Vagina (tissue), 2 donors: ENCODE data around the gene TAS1R3. TPM values are rescaled to one million over a fixed set of nuclear protein-coding genes. Genes with fewer than 3 reads are reported as not detected.
A peak's percentile ranks its signal among the peaks of the same experiment; 100 is the strongest.

Experiments used
- DNase-seq, 2 donors: peaks; one replicate each; pipeline ENCODE4 v3.0.0-alpha.2; 2017; ENCODE audit errors: extremely low spot score in 2 of 2
- H3K27ac ChIP-seq: fragments of 200-600 bp; sonication (generic); one replicate; pipeline ENCODE4 v1.5.1; 2019
- H3K27me3 ChIP-seq: fragments of 200-600 bp; sonication (generic); one replicate; pipeline ENCODE4 v1.5.1; 2019
- H3K36me3 ChIP-seq, 2 donors: fragments of 200-600 bp; sonication (generic); one replicate each; pipeline ENCODE4 v1.5.1; 2017 to 2019
- H3K4me1 ChIP-seq: fragments of 200-600 bp; sonication (generic); one replicate; pipeline ENCODE4 v1.5.1; 2019
- H3K4me3 ChIP-seq, 2 donors: fragments of 200-600 bp; sonication (generic); 1 replicate in 1 of 2; 2 replicates in 1 of 2; pipeline ENCODE4 v1.5.1; 2016 to 2019
- H3K9me3 ChIP-seq: fragments of 200-600 bp; sonication (generic); one replicate; pipeline ENCODE4 v1.5.1; 2019
- POLR2A ChIP-seq, 2 donors: fragments of 450-650 bp; IDR thresholded peaks; one replicate each; pipeline ENCODE4 v1.6.1; 2017; ENCODE audit warnings: antibody characterized with exemption in 2 of 2, mild to moderate bottlenecking in 2 of 2, moderate library complexity in 2 of 2
- POLR2AphosphoS5 ChIP-seq, 2 donors: sonication (generic); formaldehyde crosslinking; IDR thresholded peaks; one replicate each; pipeline ENCODE4 v1.9.0; 2017; ENCODE audit warnings: antibody characterized with exemption in 2 of 2, mild to moderate bottlenecking in 2 of 2, low read depth in 1 of 2; ENCODE audit not compliant: insufficient read depth in 1 of 2
- intact Hi-C: fragments of 100-400 bp; cut with DNase I; formaldehyde crosslinking; loops from one replicate; pipeline ENCODE4 v1.15.1; 2023
- total RNA-seq: library from RNA; depleted of rRNA; stranded (reverse); fragments of >200 nt; gene quantifications from one replicate; pipeline ENCODE4 v1.2.3, GENCODE V29; 2016
- TF ChIP-seq, protein P1 (sequence below), 3 experiments: fragments of 450-650 bp in 2 of 3; fragments of 200-600 bp in 1 of 3; sonication (generic) in 1 of 3; IDR thresholded peaks; one replicate each; pipeline ENCODE4 v1.5.1; 2017 to 2019; ENCODE audit warnings: antibody characterized with exemption in 3 of 3, mild to moderate bottlenecking in 2 of 3, moderate library complexity in 2 of 3

Gene TAS1R3
- total RNA-seq, 1 donor from 2014 or later = 0.74 TPM

DNA sequence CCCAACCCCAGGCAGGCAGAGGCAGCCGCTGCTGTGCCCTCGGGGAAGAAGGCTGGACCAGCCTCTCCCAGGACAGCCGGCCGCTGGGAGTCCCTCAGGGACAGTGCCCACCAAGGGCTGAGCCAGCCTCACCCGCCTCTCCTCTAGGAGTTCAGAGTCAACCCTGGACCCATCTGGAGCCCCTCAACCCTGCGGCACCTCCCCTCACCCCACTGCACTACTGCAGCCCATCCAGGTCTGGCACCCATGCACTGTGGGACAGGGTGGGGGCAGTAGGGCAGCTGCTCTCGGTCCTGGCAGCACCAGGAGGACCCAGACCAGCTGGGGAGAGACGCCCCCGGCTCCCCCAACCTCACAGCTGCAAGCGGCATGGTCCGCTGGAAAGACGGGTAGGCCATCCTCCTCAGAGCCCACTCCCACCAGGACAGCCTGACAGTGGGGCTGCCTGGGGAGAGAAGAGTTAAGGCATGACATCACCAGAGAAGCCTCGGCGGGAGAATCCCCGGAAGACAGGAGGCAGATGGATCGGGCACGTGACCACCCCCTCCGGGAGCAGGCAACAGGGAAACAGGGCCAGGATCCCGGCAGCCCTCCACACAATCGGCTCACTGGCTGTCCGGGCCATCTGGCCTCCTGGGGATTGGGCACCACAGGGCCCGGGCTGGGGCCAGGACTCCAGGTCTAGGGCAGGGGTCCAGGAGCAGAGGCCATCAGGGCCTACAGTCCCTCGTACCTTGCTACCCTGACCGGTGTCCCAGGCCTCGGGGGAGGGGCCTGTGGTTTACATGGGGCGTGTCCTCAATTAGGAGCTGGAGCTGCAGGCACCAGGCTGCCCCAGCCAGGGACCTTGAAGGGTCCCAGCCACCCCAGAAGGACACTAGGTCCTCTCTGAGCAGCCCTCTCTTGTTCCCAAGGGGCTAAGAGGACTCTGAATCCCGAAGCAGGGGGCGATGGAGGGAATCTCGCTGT is 26.5 kb upstream of the TAS1R3 start:
- H3K4me1 ChIP-seq = peaks cover 68% of the 10 kb centered on the region
- H3K4me3 ChIP-seq = peak overlapping the region; percentile 95 to 97
- no peak for DNase-seq

GRCh38 chr1:1305300-1306069 is 25.6 kb upstream of the TAS1R3 start:
- DNase-seq = no peak
- peak overlapping the region; percentile 91 for H3K27ac ChIP-seq
- H3K4me3 ChIP-seq = peak overlapping the region; percentile 95 to 97
- no peaks in the 10 kb centered on the region for H3K27me3 ChIP-seq
- intact Hi-C loops = loop anchor here (5.0 kb wide), 1 partner anchor 42 kb away; the partner anchor contains the start of gene DVL1
- no peaks in the 10 kb centered on the region for H3K36me3 ChIP-seq
- H3K9me3 ChIP-seq = no peaks in the 10 kb centered on the region
- TF ChIP-seq POLR2A (IDR thresholded peaks at IDR 0.05) (peak in 1 of 2 donors; percentile 30), POLR2AphosphoS5 (IDR thresholded peaks at IDR 0.05; ENCODE audit: insufficient read depth in 1 of 2, low read depth in 1 of 2) (peak; percentile 45 to 51)
- TF ChIP-seq, protein P1, sequence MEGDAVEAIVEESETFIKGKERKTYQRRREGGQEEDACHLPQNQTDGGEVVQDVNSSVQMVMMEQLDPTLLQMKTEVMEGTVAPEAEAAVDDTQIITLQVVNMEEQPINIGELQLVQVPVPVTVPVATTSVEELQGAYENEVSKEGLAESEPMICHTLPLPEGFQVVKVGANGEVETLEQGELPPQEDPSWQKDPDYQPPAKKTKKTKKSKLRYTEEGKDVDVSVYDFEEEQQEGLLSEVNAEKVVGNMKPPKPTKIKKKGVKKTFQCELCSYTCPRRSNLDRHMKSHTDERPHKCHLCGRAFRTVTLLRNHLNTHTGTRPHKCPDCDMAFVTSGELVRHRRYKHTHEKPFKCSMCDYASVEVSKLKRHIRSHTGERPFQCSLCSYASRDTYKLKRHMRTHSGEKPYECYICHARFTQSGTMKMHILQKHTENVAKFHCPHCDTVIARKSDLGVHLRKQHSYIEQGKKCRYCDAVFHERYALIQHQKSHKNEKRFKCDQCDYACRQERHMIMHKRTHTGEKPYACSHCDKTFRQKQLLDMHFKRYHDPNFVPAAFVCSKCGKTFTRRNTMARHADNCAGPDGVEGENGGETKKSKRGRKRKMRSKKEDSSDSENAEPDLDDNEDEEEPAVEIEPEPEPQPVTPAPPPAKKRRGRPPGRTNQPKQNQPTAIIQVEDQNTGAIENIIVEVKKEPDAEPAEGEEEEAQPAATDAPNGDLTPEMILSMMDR (IDR thresholded peaks at IDR 0.05) = no peak
- H3K4me1 ChIP-seq = peaks cover 77% of the 10 kb centered on the region

More for the DNA sequence above, 26.5 kb upstream of the TAS1R3 start:
- H3K27ac ChIP-seq = peak overlapping the region; percentile 91
- H3K36me3 ChIP-seq = no peaks in the 10 kb centered on the region
- TF ChIP-seq, protein P1 (IDR thresholded peaks at IDR 0.05) = no peak
- TF ChIP-seq POLR2AphosphoS5 (IDR thresholded peaks at IDR 0.05; ENCODE audit: insufficient read depth in 1 of 2, low read depth in 1 of 2) = peak; percentile 86 to 87
- no peak for TF ChIP-seq POLR2A (IDR thresholded peaks at IDR 0.05)
- no peaks in the 10 kb centered on the region for H3K27me3 ChIP-seq
- intact Hi-C loops = loop anchor here (5.0 kb wide), 1 partner anchor 43 kb away; the partner anchor contains the start of gene DVL1
- no peaks in the 10 kb centered on the region for H3K9me3 ChIP-seq

DNA sequence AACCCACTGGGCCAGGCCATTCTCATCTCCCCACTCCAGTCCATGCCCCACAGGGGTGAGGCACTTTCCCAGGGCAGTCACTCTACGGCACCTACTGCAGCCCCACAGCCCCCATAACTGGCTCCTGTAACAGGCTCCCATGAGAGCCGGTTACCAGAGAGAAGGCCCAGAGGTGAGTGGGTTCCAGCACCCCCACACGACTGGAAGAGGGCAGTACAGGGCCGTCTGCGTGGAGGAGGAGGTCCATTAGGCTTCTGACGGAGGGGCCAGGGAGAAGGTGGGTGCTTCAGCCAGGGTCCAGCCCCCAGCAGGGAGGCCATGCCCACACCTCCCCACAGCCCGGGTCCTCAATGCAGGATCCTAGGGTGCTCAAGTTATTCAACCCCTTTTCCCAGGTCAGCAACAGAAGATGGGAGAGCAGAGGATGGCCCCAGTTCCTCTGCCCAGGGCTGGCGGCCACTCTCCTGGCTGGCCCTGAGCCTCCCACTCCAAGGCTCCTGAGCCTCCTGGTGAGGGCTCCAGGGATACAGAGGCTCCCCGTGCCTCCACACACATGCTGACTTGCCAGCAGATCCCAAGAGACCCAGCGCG is 24.9 kb upstream of the TAS1R3 start:
- H3K4me3 ChIP-seq = peak overlapping the region; percentile 95 to 97
- DNase-seq = no peak
- H3K27me3 ChIP-seq = no peaks in the 10 kb centered on the region
- peaks cover 77% of the 10 kb centered on the region for H3K4me1 ChIP-seq
- H3K9me3 ChIP-seq = no peaks in the 10 kb centered on the region
- intact Hi-C loops = loop anchor here (5.0 kb wide), 1 partner anchor 41 kb away; the partner anchor contains the start of gene DVL1
- peaks cover 0 to 2% of the 10 kb centered on the region in 2 donors for H3K36me3 ChIP-seq
- peak overlapping the region; percentile 91 for H3K27ac ChIP-seq
- no peak for TF ChIP-seq POLR2AphosphoS5 (IDR thresholded peaks at IDR 0.05; ENCODE audit: insufficient read depth in 1 of 2, low read depth in 1 of 2)
- TF ChIP-seq, protein P1 (IDR thresholded peaks at IDR 0.05) = no peak
- no peak for TF ChIP-seq POLR2A (IDR thresholded peaks at IDR 0.05)

DNA sequence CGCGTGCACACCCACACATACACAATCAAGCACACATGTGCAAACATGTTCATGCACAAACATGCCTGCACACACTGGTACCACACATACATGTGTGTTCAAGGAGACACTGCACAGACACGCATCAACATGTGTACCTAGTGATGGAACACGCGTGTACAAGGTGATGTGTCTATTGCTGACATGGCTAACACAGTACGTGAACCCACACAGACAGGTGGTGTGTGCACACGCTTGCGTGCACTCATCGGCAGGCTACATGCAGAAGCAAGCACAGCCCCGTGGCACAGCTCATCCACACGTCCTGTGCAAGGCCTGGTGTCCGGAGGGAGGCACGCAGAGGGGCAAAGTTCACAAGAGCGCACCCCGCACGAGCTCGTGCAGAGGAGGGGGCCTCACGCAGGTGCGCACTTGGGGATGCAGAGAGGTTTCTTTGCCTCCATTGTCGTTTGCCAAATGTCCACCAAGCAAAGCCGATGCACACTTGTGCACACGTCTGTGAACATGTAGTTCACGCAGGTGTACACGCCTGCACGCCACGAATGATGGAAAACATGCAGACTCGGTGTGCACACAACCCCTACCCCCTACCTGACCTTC is 24.3 kb upstream of the TAS1R3 start:
- intact Hi-C loops = loop anchor here (5.0 kb wide), 1 partner anchor 41 kb away; the partner anchor contains the start of gene DVL1

More for the DNA sequence above, 24.3 kb upstream of the TAS1R3 start:
- H3K4me1 ChIP-seq = peaks cover 76% of the 10 kb centered on the region
- DNase-seq = no peak
- H3K27me3 ChIP-seq = no peaks in the 10 kb centered on the region
- H3K36me3 ChIP-seq = peaks cover 0 to 8% of the 10 kb centered on the region in 2 donors
- TF ChIP-seq, protein P1 (IDR thresholded peaks at IDR 0.05) = no peak
- TF ChIP-seq POLR2AphosphoS5 (IDR thresholded peaks at IDR 0.05; ENCODE audit: insufficient read depth in 1 of 2, low read depth in 1 of 2) (no peak), POLR2A (IDR thresholded peaks at IDR 0.05) (no peak)
- H3K4me3 ChIP-seq = peak overlapping the region; percentile 95 to 97
- H3K27ac ChIP-seq = peak overlapping the region; percentile 93
- H3K9me3 ChIP-seq = no peaks in the 10 kb centered on the region
